Inflammatory macrophage treated with lipopolysaccharide for 4 hours (primary cell): Measurements from ENCODE around the gene CYBB.
A peak's percentile ranks its signal among the peaks of the same experiment; 100 is the strongest.

Source experiments
- DNase-seq: peaks from one replicate; pipeline ENCODE4 v3.0.0-alpha.2; 2020

CYBB gene

GRCh38 chrX:37846141-37846540 is 66.3 kb downstream of the CYBB start:
- no peak for DNase-seq

GRCh38 chrX:37846558-37846933 is 66.7 kb downstream of the CYBB start:
- no peak for DNase-seq

GRCh38 chrX:37846934-37847732 is 67.3 kb downstream of the CYBB start, which contains the start of gene DYNLT3:
Gene DYNLT3 (minus strand): TSS chrX:37847571. CDS start chrX:37847510, 61 bp downstream.
- DNase-seq = peak; percentile 82

GRCh38 chrX:37847733-37848197 is 67.9 kb downstream of the CYBB start:
- no peak for DNase-seq

GRCh38 chrX:37854148-37854547 is 74.3 kb downstream of the CYBB start:
- DNase-seq = no peak

- no peak for DNase-seq
Observed at GRCh38 chrX:37854748-37855147, 74.9 kb downstream of the CYBB start.

- DNase-seq = no peak
Observed at GRCh38 chrX:37860721-37861120, 80.9 kb downstream of the CYBB start.

GRCh38 chrX:37862851-37863250 is 83.0 kb downstream of the CYBB start:
- no peak for DNase-seq
